Stimulated activated CD8-positive, alpha-beta memory T cell treated with anti-CD3 and anti-CD28 coated beads, Interleukin-15, amount 100 ng/mL, for 48 hours (primary cell): ENCODE results near the gene ABLIM2.

Experiments used
- DNase-seq, 2 donors: peaks; one replicate each; pipeline ENCODE4 v3.0.0-alpha.2; 2020; ENCODE audit warnings: low read depth in 2 of 2

Gene ABLIM2

DNA sequence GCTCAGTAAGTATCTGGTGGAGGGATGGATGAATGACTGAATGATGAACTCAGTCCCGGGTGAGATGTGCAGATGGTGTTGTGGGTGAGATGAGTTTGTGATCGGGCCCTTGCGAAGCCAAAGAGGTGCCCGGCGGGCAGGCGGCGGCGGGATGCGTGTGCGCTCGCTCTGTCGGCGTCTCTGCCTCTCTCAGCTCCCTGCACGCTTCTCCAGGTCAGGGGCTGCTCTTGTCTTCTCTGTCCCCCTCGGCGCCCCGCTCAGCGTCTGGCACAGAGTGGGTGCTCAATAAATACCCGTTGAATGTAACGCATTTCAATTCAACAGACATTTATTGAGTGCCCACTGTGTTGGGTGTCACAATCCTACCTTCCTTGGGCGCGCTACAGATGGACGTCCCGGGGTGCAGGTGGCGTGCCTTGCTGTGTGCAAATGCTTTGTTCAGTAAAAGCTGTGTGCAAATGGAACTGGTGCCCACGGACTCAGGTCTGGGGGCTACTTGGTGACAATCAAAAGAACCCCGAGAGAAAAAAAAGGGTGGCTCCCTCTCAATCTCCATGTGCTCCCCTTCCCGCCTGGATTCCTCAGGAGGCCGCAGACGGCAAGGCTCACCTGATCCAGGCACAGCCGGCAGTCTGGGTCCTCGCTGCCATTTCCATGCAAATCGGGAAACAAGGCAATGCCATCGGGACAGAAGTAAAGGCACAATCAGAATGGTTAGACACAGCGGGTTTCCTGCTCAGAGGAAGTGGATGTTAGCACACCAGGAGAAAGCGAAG is 153.4 kb downstream of the ABLIM2 start:
- DNase-seq: no peak

DNA sequence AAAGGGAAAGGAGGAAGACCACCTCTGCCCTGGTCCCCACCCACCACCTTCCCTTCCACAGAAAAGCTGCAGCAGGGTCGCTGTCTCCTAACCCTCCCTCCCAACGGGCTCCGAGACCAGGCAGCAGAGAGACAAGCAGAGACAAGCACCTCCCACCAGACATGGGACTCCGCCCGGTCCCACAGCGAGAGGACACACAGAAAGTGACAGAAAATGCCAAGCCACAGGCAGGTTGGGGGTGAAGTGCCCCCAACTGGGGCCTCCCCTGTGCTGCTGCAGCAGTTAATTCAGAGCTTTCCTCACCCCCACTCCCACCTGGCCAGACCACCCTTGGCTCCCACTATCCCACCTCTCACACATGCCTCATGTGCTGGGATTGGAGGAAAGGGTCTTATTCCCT is 154.5 kb downstream of the ABLIM2 start:
- no peak for DNase-seq

DNA sequence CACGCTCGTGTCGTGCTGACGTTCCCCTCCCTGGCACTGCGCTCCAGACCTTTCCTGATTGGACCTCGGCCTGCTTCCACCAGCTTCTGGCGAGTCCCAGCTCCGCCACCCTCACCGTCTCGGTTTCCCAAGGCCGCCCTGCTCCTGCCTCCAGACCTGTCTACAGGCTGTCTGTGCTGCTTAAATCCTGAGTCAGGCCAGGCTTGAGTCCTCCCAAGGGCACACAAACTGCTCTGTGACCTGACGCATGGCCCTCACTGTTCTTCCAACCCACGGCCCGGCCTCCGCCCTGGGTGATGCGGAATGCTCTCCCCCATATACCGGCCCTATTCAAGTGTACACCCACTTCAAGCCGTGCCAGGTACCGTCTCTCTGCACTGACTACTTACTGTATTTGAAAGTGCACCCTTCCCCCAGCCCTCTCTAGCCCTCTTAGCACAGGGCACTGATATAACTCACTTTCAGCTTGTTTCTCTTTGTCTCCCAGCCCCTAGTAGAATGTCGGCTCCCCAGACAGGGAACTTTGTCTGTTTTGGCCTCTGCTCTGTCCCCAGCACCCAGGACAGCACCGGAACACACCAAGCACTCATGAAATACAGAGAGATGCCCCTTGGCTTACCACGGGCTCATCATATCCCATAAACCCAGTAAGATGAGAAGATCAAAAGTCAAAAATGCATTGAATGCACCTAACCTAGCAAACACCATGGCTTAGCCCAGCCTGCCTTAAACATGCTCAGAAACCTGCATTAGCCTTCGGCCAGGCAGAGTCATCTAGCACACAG is 155.9 kb downstream of the ABLIM2 start:
- DNase-seq: no peak

DNA sequence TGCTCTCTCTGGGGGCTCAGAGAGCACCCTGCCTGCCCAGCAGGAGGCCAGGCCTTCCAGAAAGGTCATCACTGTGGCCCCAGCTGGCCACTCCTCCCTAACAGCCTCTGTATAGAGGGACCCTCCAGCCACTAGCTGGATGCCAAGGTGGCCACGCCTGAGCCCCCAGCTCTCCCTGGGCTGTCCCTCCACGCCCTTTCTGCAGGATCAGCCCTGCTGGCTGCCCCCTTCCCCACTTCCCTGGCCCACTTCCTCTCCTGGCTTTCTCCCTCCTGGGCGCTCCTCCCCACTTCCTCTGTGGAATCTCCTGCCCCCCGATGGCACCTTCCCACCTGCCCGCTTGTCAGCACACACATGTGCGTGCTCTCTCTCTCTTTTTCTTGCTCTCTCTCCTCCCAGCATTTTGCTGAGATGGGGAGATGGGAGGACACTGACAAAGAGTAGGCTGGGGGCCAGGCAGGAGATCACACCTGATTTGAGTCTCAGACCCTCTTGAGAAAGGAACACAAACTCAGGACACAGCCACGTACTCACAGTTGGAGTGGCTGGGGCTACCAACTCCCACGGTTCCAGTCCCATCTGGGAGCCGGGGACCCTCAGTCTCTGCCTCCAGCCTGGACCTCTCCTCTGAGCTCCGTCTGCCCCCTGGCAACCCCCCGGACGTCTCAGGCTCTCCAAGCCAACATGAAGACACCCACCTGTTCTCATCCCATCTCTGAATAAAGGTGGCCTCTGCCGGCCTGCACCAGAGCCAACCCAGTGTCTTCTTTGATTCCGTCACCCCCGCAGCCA is 156.9 kb downstream of the ABLIM2 start:
- no peak for DNase-seq

DNA sequence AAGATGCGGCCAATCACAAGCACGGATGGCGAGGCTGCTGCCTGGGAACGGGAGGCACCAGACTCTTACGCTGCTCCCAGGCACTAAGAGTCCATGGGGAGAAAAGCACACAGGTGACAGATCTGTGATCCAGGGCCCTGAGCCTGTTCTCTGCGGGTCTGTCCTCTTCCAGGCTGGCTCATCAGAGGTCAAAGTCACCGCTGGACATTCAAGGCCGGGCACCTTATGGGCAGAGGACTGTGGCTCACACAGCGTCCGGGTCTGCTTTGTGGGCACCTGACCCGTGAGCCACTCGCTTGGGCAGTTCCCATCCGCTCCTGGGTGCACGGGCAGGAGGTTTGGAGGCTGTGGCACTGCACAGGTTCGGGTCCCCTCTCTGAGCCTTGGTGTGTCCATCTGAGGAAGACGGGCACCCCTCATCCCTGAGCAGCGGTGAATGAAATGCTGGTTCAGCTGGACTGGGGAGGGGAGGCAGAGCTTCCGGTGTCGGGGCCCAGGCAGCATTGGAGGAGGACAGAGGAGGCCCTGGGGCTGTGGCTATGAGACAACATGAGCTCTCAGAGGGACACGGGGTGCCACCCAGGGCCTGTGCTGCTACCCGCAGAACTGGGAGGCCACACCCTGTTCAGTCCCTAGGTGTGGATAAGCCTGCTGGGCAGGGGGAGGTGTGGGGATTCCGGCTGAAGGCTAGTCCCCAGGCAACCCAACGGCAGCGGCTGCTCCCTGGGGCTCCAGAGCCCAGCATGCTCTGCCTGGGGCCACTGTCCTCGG is 157.7 kb downstream of the ABLIM2 start:
- no peak for DNase-seq

DNA sequence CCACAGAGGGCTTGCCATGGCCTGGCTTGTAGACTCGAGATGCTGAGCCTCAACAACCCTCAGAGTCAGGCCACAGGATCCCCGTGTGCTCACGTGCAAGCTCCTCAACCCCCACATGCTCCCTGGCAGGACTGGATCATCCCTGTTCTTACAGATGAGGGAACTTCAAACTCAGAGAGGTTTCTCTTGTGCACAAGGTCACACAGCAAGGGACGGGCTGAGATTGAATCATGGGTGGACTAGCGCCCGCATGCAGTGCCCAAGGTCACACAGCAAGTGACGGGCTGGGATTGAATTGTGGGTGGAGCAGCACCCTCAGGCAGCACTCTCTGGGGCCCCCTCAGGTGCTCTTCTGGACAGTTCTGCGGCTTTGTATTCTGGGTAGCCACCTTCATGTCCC is 158.4 kb downstream of the ABLIM2 start:
- DNase-seq: no peak

DNA sequence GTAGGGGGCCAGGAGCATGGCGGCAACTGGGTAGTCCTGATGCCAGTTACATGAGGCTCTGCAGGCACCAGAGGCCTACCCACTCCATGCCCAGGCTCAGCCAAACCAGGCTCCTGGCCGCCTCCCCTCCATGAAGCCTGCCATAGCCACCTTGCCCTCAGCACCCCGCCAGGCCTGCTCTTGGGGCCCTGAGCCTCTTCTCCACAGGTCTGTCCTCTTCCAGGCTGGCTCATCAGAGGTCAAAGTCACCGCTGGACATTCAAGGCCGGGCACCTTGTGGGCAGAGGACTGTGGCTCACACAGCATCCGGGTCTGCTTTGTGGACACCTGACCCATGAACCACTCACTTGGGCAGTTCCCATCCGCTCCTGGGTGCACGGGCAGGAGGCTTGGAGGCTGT is 158.9 kb downstream of the ABLIM2 start:
- DNase-seq: no peak

DNA sequence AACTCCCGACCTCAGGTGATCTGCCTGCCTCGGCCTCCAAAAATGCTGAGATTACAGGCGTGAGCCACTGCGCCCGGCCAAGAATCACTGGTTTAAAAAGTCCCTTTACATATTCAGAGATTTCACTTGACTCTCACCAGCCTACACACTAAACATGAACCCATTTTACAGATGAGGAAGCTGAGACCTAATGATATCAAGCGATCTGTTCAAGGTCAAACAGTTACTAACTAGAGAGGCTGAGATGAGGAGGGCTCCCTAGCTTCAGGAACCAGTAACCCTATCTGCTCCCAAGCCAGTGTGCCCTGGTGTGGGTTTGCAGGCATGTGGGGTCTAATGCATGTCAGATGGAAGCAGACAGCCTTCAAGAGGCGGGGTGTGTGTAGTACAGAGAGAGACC is 159.3 kb downstream of the ABLIM2 start:
- DNase-seq: no peak

DNA sequence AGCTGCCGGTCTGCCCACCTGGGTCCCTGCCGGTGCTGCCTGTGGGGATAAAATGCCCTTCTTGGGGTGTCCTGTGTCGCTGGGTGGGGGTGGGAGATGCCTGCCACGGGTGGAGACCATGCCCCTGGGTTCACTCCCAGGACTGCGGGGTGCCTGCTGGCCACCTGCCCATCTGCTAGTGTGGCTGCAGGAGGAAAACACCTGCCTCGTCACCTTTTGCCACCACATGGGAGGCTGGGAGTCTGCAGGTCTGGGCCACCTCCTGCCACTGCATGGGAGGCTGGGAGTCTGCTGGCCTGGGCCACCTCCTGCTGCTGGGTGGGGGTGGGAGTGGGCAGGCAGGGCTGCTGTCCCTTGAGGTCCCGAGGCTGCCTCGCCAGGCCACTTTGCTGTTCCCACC is 160.2 kb downstream of the ABLIM2 start:
- no peak for DNase-seq

DNA sequence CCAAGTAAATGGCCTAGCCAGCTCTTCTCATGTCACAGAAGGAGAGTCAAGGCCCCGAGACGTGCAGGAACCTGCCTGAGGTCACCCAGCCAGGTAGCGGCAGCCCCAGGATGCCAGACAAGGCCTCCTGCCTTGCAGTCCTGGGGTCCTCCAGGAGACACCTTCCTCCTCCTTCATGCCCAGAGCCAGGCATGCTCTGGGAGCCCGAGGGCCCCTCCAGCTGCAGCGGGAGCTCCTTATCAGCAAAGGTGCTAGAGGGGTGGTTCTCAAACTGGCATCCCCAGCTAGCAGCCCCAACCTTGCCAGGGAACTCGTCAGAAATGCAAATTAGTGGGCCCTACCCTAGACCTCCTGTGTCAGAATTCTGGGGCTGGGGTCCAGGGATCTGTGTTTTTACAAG is 162.7 kb downstream of the ABLIM2 start:
- DNase-seq: no peak

DNA sequence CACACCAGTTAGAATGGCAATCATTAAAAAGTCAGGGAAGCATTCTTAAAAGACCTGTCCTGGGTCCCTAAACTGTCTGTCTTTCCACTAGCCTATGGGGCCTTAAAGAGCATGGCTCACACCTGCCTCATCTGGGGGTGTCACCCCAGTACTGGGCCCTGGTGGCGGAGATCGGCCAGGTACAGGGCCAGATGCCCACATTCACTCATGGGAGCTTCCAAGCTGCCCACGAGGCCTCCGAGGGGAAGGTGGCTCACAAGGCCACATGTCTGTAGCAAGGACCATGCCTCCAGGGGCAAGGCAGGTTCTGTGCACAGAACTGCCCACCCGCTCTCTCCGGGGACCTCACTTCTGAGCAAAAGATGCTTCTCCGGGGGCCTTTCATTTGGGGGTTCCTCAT is 163.5 kb downstream of the ABLIM2 start:
- no peak for DNase-seq

DNA sequence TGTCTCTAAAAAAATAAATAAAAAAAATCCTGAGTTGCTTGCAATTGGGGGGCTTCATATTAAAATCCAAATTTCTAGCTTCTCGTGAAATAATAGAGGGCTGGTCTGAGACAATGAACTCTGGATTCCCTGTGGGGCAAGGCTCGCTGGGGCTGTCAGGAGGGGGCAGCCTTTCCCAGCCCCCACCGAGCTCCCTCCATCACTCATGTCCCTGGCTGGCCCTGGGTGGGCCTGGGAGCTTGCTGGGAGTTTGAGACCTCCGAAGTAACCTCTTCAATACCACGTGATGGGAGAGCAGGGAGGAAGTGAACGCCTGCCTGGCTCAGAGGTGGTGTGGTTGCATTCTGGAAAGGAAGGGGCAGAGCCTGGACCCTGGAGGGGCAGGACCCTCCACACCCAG is 164.9 kb downstream of the ABLIM2 start:
- no peak for DNase-seq

DNA sequence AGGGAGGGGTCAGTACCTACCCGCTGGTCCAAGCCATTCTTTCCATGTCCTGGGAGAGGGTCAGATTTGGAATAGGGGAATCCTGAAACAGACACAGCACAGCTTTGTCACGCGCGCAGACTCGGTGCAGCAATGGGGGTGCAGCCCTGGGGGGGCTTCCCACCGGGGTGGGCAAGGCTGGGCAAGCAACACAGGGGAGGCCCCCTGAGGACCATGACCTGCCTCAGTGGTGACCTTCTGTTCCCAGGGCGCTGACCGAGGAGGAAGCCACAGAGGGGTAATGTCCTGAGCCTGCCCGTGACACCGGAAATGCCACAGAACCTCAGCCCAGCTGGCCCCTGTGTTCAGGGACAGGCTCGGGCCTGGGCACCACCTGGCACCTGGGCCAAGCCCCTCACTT is 165.8 kb downstream of the ABLIM2 start:
- no peak for DNase-seq

DNA sequence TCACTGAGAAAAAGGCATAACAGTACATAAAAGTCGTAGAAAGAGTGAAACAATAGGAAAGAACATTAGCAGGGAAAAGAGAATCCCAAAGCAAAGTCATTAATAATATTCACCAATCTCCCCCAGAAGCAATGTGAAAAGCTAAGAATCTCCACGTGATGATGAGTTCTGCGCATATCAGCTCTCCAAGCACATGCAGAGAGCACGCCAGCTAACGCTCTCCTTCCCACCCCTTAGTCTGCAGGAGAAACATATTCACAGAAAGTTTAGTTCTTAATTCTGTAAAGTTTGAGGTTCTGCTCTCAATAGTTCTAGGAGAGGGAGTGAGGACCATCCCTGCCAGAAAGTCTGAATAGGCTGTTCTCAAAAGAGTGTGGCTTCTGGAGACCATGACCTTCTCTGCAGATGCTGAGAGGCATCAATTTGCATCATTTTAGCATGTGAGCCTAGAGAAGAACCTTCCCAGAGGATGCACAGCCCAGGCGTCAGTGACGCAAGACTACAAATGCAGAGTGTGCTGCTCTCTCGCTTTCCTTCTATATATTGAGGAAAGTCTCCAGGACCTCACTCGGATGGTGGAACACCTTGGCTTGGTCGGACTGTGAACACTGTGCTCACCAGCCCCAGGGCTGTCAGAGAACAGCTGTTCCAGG is 167.7 kb downstream of the ABLIM2 start:
- DNase-seq: no peak

DNA sequence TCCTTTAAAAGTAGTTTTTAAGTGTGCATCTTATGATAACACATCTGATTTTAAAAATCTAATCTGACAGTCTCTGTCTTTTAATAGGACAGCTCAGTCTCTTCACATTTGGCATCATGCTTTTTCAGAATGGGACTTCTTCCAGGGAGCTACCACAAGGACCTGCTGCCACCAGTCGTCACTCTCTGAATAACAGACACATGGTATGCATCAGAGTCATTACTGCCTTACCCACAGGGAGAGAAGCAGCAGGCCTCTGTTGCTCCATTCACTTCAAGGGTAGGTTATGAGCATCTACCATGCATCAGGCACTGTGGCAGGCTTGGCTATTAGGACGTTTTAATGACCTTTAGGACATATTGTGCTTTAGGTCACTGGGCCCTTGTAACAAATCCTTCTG is 169.0 kb downstream of the ABLIM2 start:
- DNase-seq: no peak

DNA sequence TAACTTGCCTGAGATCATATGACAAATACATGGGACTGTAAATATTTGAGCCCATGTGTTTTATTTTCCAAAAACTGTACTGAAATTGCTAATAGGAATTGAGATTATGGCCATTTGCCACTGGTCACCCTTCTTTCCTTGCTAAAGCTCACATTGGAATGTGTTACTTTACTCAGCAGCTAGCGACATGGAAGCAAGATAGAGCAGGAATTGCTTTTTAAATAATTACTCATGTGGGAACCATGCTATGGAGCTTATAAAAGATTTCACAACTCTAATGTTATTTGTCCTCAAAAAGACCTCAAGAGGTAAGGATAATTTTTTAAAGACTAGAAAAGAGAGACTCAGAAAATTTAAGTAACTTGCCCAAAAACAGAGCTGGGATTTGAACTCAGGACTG is 170.2 kb downstream of the ABLIM2 start:
- no peak for DNase-seq

DNA sequence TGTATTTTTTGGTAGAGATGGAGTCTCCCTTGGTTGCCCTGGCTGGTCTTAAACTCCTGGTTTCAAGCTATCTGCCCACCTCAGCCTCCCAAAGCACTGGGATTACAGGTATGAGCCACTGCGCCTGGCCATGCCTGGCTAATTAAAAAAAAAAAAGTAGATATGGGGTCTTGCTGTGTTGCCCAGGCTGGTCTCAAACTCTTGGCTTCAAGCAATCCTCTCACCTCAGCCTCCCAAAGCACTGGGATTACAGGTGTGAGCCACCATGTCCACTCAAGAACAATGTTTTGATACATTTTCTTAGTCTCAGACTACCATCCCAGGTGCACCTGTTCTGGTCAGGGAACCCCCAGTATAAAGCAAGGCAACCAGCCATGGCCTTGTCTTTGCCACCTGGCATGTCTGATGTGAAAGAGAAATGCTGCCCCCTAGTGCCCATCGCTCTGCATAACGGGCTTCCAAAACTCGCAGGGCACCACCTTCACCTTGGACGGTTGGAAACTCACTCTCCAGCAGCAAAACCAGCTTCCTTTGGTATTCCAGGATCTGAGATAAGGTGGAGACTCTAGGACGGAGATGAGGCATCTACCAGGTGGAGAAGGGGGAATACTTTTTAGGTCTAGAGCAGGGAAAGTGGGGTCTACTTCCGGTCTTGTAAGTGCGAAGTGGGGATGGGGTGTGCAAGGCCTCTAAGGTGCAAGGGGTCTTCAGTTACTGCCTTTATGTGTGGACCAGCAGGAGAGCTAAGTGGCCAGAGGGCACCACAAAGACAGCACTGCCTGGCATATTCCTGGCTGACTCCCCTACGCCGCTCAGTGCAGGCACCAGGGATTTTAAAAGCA is 171.2 kb downstream of the ABLIM2 start:
- peak; percentile 49 to 56 for DNase-seq

DNA sequence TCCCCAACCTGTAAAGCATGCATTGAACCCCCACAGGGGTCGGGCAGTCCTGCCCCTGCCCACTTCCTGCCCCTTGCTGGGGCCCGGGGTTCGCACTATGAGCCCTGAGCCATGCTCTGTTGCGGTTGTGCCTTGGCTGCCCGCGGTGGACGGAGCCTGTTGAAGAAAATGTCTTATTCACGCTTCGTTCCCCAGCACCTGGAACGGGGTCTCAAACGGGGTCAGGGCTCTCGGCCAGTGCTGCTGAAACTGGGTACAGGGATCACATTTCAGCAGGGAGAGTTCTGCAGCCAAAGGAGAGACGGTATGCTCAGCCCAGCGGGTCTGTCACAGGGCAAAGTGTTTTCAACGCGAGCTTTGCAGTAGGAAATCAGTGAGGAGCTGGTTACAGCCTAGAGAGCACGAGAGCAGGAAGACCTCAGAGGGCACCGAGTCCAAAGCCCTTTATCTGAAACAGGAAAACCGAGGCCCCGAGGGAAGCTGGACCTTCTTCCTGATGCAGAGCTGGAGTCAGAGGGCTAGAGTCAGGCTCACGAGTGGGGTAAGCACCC is 172.6 kb downstream of the ABLIM2 start:
- DNase-seq: no peak

DNA sequence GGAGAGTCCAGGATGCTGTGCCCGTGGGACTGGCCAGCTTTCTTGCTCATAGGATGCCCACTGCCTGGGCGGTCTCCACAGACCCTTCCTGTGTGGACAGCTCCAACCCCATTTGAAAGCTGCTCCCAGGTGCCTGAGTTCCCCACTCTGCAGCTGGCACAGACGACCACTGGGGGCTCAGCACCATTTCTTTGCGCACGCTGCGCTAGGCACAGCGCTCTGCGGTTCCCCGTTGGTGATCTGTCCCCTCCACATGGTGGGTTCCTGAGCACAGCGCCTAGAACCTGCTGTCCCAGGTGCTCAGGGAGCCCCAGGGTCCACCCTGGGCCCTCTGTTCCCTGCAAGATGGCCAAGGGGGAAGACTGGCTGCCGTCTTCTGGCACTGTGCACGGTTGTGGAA is 173.5 kb downstream of the ABLIM2 start:
- no peak for DNase-seq

DNA sequence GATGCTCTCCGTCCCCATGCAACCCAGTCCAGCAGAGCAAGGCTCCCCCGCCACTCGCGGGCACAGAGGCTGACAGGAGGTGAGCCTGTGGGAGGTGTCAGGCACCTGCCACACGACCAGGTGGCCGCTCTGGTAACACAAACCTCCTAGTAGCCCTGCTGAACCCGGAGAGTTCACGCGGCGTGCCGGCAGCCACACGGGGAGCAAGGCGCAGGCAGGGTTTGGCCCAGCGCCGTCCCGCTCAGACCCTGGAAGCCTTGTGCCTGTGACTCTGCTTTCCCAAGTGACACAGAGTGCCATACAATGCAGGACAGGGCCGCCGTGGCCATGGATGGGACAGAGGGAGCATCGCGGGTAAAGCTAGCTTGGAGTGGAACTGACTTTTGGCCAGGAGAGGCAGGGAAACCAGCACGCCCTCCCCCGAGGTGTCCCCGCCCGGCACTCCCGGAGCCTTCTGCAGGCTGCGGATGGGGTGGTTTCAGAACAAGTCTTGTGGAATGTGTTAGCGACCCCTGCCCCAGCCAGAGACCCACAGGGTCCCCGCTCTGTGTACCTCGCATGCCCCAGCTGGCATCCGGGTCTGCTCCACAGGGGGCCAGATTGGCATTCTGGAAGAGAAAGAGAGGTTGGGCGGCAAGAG is 174.2 kb downstream of the ABLIM2 start:
- DNase-seq: no peak
